Measurements from ENCODE around the gene IL34. TPM values are rescaled to one million over a fixed set of nuclear protein-coding genes. Genes with fewer than 3 reads are reported as not detected.

Gene IL34
- total RNA-seq (not detected), polyA plus RNA-seq (not detected)

DNA sequence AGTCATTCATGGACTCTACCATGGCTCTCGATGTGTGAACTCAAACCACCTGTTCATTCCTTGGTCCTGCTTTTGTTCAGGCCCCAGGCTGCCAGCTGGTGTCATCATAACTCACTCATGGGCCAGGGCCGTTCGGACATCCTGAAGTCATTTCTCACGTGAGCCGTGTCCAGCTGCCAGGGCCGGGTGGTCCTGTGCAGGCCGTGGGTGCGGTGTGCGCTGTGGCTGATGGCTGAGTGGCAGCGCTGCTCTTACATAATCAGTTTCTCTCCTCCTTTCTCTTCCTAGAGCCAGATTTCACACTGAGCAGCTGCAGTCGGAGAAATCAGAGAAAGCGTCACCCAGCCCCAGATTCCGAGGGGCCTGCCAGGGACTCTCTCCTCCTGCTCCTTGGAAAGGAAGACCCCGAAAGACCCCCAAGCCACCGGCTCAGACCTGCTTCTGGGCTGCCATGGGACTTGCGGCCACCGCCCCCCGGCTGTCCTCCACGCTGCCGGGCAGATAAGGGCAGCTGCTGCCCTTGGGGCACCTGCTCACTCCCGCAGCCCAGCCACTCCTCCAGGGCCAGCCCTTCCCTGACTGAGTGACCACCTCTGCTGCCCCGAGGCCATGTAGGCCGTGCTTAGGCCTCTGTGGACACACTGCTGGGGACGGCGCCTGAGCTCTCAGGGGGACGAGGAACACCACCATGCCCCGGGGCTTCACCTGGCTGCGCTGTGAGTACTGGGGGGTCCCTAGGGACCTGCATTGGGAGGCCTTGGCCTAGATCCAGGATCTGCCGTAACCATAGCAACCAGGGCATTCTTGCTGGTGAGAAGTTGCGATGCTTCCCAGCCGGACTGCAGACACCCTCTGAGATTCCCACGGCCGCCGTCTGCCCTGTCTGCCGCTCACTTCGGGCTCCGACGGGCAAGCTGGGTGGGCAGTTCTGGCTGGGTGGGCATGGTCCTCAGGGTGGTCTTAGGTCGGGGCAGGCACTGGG lies at the start of gene IL34:
Gene IL34, plus strand, starts transcription at position 300 of the 982 bp plus-strand sequence. Its CDS starts 389 bp downstream, at position 689.
- DNase-seq = no peak
- Histone ChIP-seq H3K4me1 (ENCODE audit: insufficient read depth, low read length) (no peaks in the 10 kb centered on the region), H3K36me3 (ENCODE audit: insufficient read depth, low read length) (no peaks in the 10 kb centered on the region), H3K4me3 (ENCODE audit: low read length) (no peak within 1 kb of the TSS), H3K9me3 (ENCODE audit: low read length) (no peaks in the 10 kb centered on the region), H3K27me3 (ENCODE audit: insufficient read depth, low read length, poor library complexity, severe bottlenecking) (no peaks in the 10 kb centered on the region), H3K27ac (ENCODE audit: low read depth, low read length) (no peak within 1 kb of the TSS)
- no peak within 1 kb of the TSS for H3K27ac Mint-ChIP-seq
- H3K4me1 Mint-ChIP-seq = no peaks in the 10 kb centered on the region
- H3K27me3 Mint-ChIP-seq = peaks cover 9 to 10% of the 10 kb centered on the region in 2 donors
- ChIA-PET POLR2A (no interaction called here), CTCF (no interaction called here)
- no peaks in the 10 kb centered on the region for H3K36me3 Mint-ChIP-seq
- no peak within 1 kb of the TSS for H3K4me3 Mint-ChIP-seq
- H3K9me3 Mint-ChIP-seq = no peaks in the 10 kb centered on the region

DNA sequence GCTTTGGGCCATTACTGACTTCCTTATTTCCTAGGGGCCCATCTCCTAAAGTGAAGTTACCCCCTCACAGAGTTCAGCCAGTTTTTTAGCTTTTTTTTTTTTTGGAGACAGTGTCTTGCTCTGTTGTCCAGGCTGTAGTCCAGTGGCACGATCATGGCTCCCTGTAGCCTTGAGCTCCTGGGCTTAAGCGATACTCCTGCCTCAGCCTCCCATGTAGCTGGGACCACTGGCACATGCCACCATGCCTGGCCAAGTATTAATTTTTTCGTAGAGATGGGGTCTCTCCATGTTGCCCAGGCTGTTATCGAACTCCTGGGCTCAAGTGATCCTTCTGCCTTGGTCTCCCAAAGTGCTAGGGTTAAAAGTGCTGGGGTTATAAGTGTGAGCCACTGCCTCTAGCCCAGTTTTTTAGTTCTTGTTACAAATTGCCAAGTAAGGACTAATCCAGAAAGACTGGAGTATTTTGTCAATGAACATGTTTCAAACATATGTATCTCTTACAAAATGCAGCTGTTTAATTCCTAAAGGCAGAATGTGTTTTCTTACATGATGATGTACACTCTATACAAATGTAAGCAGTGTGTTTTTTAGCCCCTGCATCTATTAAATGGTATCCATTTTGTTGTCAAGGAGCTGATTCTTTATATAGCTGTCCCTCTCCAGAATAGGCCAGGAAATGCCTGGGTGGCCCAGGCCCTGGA lies 49.1 kb upstream of the IL34 start:
- no peak overlapping the region for H3K4me3 Mint-ChIP-seq
- Histone ChIP-seq H3K4me1 (ENCODE audit: insufficient read depth, low read length) (no peaks in the 10 kb centered on the region), H3K9me3 (ENCODE audit: low read length) (no peaks in the 10 kb centered on the region), H3K27ac (ENCODE audit: low read depth, low read length) (no peak overlapping the region), H3K27me3 (ENCODE audit: insufficient read depth, low read length, poor library complexity, severe bottlenecking) (no peaks in the 10 kb centered on the region), H3K4me3 (ENCODE audit: low read length) (no peak overlapping the region), H3K36me3 (ENCODE audit: insufficient read depth, low read length) (no peaks in the 10 kb centered on the region)
- no peaks in the 10 kb centered on the region for H3K36me3 Mint-ChIP-seq
- peaks cover 2 to 4% of the 10 kb centered on the region in 2 donors for H3K27me3 Mint-ChIP-seq
- POLR2A ChIA-PET = interaction anchor here (0.6 kb wide), 1 partner anchor 1994 kb away, joined by 4 read pairs; no protein-coding TSS in a partner anchor
- peak overlapping the region in 1 of 8 donors; percentile 27 for H3K27ac Mint-ChIP-seq
- CTCF ChIA-PET = no interaction called here
- DNase-seq = no peak
- H3K9me3 Mint-ChIP-seq = no peaks in the 10 kb centered on the region
- no peaks in the 10 kb centered on the region for H3K4me1 Mint-ChIP-seq

DNA sequence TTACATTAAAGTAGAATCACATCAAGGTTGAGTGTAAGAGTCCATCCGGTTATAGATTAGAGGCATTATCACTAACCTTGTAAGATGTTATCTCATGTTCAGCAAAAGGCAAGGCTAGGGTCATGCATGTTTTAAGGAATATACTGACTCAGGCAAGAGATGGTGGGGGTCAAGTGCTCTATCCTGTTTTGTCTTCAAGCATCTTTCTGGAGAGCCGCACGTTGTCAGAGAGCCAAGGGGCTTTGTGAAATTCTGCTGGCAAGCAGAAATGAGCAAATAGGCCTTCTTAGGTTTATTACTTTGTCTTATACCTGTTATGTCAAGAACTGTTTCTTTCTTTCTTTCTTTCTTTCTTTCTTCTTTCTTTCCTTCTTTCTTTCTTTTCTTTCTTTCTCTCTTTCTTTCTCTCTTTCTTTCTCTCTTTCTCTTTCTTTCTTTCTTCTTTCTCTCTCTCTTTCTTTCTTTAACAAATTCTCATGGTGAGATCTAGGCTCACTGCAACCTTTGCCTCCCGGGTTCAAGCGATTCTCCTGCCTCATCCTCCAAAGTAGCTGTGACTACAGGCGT lies 47.3 kb upstream of the IL34 start:
- H3K9me3 Mint-ChIP-seq = no peaks in the 10 kb centered on the region
- H3K27ac Mint-ChIP-seq = no peak overlapping the region
- DNase-seq = no peak
- H3K27ac ChIP-seq (ENCODE audit: low read depth, low read length) = no peak overlapping the region
- H3K9me3 ChIP-seq (ENCODE audit: low read length) = no peaks in the 10 kb centered on the region
- H3K36me3 ChIP-seq (ENCODE audit: insufficient read depth, low read length) = no peaks in the 10 kb centered on the region
- H3K27me3 Mint-ChIP-seq = peaks cover 2 to 4% of the 10 kb centered on the region in 2 donors
- H3K4me3 ChIP-seq (ENCODE audit: low read length) = no peak overlapping the region
- POLR2A ChIA-PET = no interaction called here
- CTCF ChIA-PET = no interaction called here
- no peaks in the 10 kb centered on the region for H3K4me1 ChIP-seq (ENCODE audit: insufficient read depth, low read length)
- no peaks in the 10 kb centered on the region for H3K36me3 Mint-ChIP-seq
- H3K4me1 Mint-ChIP-seq = no peaks in the 10 kb centered on the region
- H3K27me3 ChIP-seq (ENCODE audit: insufficient read depth, low read length, poor library complexity, severe bottlenecking) = no peaks in the 10 kb centered on the region
- H3K4me3 Mint-ChIP-seq = no peak overlapping the region

DNA sequence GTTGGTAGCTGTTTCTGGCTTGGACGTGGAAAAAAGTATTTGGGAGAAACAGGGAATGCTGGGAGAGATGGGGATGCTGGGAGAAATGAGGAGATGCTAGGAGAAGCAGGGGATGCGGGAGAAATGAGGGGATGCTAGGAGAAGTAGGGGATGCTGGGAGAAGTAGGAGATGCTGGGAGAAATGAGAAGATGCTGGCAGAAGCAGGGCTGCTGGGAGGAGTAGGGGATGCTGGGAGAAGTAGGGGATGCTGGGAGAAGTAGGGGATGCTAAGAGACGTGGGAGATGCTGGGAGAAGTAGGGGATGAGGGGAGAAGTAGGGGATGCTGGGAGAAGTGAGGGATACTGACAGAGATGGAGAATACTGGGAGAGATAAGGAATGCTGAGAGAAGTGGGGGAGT lies 45.6 kb upstream of the IL34 start:
- no peak overlapping the region for H3K27ac Mint-ChIP-seq
- no peaks in the 10 kb centered on the region for H3K4me1 Mint-ChIP-seq
- Histone ChIP-seq H3K4me1 (ENCODE audit: insufficient read depth, low read length) (no peaks in the 10 kb centered on the region), H3K27ac (ENCODE audit: low read depth, low read length) (no peak overlapping the region), H3K27me3 (ENCODE audit: insufficient read depth, low read length, poor library complexity, severe bottlenecking) (no peaks in the 10 kb centered on the region), H3K36me3 (ENCODE audit: insufficient read depth, low read length) (no peaks in the 10 kb centered on the region), H3K9me3 (ENCODE audit: low read length) (no peaks in the 10 kb centered on the region), H3K4me3 (ENCODE audit: low read length) (no peak overlapping the region)
- ChIA-PET POLR2A (no interaction called here), CTCF (no interaction called here)
- H3K9me3 Mint-ChIP-seq = no peaks in the 10 kb centered on the region
- H3K36me3 Mint-ChIP-seq = no peaks in the 10 kb centered on the region
- peaks cover 2 to 4% of the 10 kb centered on the region in 2 donors for H3K27me3 Mint-ChIP-seq
- no peak for DNase-seq
- no peak overlapping the region for H3K4me3 Mint-ChIP-seq

DNA sequence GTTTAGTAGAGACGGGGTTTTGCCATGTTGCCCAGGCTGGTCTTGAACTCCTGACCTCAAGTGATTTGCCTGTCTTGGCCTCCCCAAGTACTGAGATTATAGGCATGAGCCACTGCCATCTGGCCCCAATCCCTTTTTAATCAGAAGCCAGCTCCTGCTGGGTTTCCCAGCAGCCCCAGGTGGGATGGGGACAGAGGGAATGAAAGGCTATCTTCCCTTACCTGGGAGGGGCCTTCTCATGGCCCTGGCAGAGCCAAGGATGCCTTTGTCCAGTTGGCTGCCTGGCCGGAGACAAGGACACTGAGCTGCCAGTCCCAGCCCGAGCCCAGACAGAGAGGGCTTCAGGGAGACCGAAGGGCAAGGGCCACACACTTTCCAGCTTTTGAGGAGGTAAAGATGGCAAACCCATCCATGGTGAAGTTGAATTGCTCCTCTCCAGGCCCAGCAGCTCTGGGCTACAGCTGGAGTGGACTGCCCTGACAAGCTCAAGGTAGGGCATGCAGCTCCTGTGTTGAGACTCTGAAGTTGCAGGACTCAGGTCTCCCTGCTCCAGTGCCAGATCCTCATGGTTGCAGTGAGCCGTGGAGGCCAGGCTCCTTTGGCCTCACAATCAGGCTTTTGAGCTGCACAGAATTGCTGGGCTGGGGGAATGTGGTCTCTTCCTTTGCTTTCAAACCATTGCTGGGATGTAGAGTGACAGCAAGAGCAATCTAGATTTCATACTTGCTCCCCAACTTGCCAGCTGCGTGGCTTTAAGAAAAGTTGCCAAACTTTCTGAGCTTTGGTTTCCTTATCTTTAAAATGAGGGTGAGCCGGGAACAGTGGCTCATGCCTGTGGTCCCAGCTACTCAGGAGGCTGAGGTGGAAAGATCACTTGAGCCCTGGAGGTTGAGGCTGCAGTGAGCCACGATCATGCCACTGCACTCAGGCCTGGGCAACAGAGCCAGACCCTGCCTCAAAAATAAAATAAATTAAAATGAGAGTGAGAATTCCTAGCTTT lies 44.5 kb upstream of the IL34 start:
- no peaks in the 10 kb centered on the region for H3K4me1 ChIP-seq (ENCODE audit: insufficient read depth, low read length)
- Mint-ChIP-seq H3K36me3 (no peaks in the 10 kb centered on the region), H3K9me3 (no peaks in the 10 kb centered on the region), H3K27ac (no peak overlapping the region), H3K27me3 (peaks cover 2 to 4% of the 10 kb centered on the region in 2 donors), H3K4me3 (no peak overlapping the region), H3K4me1 (no peaks in the 10 kb centered on the region)
- DNase-seq = no peak
- H3K9me3 ChIP-seq (ENCODE audit: low read length) = no peaks in the 10 kb centered on the region
- H3K27ac ChIP-seq (ENCODE audit: low read depth, low read length) = no peak overlapping the region
- no peaks in the 10 kb centered on the region for H3K27me3 ChIP-seq (ENCODE audit: insufficient read depth, low read length, poor library complexity, severe bottlenecking)
- no peaks in the 10 kb centered on the region for H3K36me3 ChIP-seq (ENCODE audit: insufficient read depth, low read length)
- ChIA-PET POLR2A (interaction anchor here (0.6 kb wide), 1 partner anchor 50 kb away, joined by 3 read pairs; no protein-coding TSS in a partner anchor), CTCF (no interaction called here)
- no peak overlapping the region for H3K4me3 ChIP-seq (ENCODE audit: low read length)

DNA sequence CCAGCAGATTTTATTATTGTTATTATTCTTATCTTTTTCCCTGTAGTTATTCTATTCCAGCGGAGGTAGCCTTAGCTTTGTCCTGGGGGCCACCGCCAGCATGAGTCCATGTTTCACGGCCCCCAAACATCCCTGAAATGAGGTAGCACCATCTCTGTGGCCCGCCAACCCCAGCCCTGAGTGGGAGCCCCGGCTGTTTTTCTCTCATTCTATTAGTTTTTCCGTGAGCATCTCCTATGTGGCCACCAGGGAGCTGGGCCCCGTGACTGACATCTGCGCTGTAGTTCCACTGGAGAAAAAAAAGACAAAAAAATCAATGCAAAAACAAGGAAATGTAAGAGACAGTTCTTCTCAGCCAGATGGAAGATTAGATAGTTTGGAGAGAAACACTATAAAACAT lies 43.5 kb upstream of the IL34 start:
- no peaks in the 10 kb centered on the region for H3K9me3 ChIP-seq (ENCODE audit: low read length)
- H3K27ac Mint-ChIP-seq = no peak overlapping the region
- no peak for DNase-seq
- CTCF ChIA-PET = no interaction called here
- H3K36me3 Mint-ChIP-seq = no peaks in the 10 kb centered on the region
- H3K27me3 ChIP-seq (ENCODE audit: insufficient read depth, low read length, poor library complexity, severe bottlenecking) = no peaks in the 10 kb centered on the region
- no peak overlapping the region for H3K27ac ChIP-seq (ENCODE audit: low read depth, low read length)
- H3K36me3 ChIP-seq (ENCODE audit: insufficient read depth, low read length) = no peaks in the 10 kb centered on the region
- no peak overlapping the region for H3K4me3 Mint-ChIP-seq
- H3K4me3 ChIP-seq (ENCODE audit: low read length) = no peak overlapping the region
- POLR2A ChIA-PET = interaction anchor here (0.7 kb wide), 1 partner anchor 224 kb away, joined by 4 read pairs; no protein-coding TSS in a partner anchor
- H3K4me1 ChIP-seq (ENCODE audit: insufficient read depth, low read length) = no peaks in the 10 kb centered on the region
- H3K9me3 Mint-ChIP-seq = no peaks in the 10 kb centered on the region
- H3K27me3 Mint-ChIP-seq = peaks cover 2 to 4% of the 10 kb centered on the region in 2 donors
- no peaks in the 10 kb centered on the region for H3K4me1 Mint-ChIP-seq

DNA sequence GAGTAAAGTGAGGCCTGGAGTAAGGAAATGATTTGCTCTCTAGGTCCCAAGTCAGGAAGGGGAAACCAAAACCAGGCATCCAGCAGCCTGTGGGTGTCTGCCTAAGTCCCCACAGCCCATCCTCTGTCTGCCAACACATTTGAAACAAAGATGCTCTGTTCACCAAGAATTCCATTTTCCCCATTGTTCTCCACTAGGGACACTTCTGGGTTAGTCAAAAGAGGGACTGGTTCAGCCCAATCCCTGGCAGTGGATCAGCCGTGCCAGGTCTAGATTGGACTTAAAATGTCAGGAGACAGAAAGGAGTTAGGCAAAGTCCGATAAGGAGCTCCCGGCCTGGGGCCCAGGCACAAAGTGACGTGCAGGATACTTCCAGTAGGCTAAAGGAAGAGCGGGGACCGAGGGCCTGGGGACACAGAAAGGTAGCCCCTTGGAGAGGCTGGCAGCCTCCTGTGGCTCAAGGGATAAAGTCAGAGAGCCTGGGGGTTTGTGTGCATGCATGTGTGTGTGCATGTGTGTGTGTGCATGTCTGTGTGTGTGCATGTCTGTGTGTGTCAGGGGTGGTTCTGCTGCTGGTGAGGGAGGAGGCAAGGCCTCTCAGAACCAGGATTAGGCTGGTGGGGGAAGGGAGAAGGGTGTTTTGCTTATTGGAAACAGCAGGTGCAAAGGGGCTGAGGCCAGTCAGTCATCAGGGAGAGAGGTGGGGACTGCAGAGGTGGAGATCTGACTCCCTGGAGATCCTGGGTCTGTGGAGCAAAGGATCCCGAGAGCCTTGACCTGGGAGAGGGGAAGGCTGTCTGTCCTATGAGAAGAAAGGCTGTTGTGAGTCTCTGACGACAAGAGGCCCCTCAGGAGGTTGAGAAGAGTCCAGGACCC lies 41.7 kb upstream of the IL34 start:
- POLR2A ChIA-PET = no interaction called here
- H3K9me3 Mint-ChIP-seq = no peaks in the 10 kb centered on the region
- no peak overlapping the region for H3K27ac Mint-ChIP-seq
- no peaks in the 10 kb centered on the region for H3K36me3 Mint-ChIP-seq
- Histone ChIP-seq H3K4me3 (ENCODE audit: low read length) (no peak overlapping the region), H3K9me3 (ENCODE audit: low read length) (no peaks in the 10 kb centered on the region), H3K27me3 (ENCODE audit: insufficient read depth, low read length, poor library complexity, severe bottlenecking) (no peaks in the 10 kb centered on the region), H3K27ac (ENCODE audit: low read depth, low read length) (no peak overlapping the region), H3K36me3 (ENCODE audit: insufficient read depth, low read length) (no peaks in the 10 kb centered on the region), H3K4me1 (ENCODE audit: insufficient read depth, low read length) (no peaks in the 10 kb centered on the region)
- CTCF ChIA-PET = no interaction called here
- H3K4me1 Mint-ChIP-seq = no peaks in the 10 kb centered on the region
- no peak overlapping the region for H3K4me3 Mint-ChIP-seq
- DNase-seq = no peak
- H3K27me3 Mint-ChIP-seq = peaks cover 2 to 4% of the 10 kb centered on the region in 2 donors

All from CD8-positive, alpha-beta memory T cell (primary cell).